AML-193 (cell line): Measurements from ENCODE around the gene TMEM243.

Experiments
- DNase-seq, 2 experiments: peaks; one replicate each; lab custom pipeline; 2025; lab: John Stamatoyannopoulos, UW

The TMEM243 gene

DNA sequence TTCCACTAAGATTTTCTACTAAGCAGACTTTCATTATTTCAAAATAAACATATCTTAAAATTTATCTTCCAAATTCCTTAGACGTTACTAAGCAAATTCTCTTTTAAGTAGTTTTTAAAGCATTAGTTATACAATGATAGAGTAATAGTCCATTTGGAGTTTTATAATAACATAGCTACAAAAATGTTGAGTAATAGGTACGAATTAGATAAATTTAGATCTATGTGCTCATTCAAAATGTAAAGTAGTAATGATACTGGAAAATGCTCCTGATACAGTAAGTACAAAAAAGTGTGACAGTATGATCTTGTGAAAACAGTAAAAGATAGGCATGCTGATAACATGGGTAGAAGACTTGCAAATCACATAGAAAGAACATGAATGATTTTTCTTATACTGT is 62.8 kb downstream of the TMEM243 start:
- DNase-seq = no peak

DNA sequence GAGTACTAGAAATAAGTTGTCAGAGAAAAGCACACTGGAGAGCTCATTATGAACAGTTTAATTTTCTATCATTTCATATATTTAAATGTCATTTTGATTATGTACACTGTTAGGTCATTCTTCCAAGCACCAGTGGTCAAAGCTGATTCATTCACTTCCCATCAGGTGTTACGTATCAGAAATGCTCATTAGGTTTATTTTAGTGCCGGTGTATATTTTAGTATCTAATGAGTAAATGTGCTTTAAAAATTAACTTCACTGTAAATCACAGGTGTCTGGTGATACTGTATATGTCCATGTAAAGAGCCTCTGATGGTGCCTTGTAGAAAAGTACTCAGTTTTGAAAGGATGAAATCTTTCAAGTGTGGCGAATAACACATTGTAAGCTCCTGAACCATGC is 63.7 kb downstream of the TMEM243 start:
- DNase-seq = no peak

DNA sequence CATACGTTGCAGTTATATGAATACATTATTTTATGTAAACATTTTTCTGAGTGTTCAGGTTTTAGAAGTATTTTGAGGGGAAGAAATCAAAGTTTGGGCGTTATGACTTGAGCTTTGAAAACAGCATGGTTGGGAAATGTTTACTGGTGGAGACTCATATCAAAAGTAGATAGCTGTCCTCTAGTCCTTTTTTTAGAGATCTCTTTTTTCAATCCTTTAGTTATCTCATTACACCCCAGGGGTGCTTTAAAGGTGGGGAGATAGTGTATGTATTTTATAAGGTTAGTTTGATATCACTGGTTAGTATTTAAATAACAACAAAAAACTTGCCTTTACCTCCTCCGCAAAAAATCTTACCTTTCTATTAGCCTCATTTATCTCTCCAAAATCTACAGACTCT is 65.0 kb downstream of the TMEM243 start:
- no peak for DNase-seq

DNA sequence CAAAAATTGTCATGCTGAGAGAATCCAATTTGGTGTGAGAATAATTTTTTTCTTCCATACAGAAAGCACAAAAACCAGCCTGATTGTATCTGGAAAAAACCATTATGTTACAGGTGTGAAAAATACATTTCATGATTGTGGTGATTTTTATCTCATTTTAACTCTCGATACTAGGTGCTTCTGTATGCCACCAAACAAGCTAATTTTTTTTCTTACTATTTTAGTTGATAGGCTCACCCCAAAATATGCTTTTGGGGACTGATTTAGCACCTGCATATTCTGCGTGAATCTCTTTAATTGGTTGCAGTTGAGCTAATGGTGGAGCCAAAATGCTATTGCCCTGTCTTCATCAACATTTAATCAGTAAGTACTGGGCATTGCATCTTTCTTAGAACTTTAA is 65.4 kb downstream of the TMEM243 start:
- no peak for DNase-seq

DNA sequence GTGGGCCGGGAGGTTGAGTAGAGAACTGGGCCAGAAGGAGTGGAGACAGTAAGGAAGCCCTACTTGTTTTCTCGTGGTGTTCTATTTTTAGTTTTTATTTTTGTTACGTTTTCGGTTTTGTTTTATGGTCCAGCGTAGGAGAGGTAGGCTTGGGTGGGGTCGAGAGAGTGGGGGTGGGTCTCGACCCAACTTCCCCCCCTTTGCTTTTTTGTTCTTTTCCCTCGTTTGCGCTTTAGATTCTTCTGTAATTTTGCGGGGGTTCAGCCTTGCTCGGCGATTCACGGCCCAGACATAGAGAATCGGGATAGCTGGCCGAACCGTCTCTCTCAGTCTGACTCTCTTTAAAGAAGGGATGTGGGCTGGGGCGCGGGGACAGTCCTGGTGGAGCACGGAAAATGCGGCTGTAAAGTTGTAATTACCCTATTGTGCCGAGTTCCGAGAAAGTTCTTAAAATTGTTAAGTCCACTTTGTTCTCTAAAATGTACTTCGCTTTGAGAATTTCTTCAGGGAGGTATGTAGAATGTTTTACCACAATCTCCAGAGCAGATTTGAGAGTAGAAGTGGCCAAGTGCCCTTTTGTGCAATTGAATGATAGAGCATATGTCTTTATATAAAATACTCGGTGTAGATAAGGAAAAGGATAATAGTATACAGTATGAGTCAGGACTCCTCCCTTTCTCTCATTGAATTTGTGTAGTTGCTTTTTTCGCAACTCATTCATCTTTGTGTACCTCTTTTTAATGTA is 66.5 kb downstream of the TMEM243 start:
- no peak for DNase-seq

DNA sequence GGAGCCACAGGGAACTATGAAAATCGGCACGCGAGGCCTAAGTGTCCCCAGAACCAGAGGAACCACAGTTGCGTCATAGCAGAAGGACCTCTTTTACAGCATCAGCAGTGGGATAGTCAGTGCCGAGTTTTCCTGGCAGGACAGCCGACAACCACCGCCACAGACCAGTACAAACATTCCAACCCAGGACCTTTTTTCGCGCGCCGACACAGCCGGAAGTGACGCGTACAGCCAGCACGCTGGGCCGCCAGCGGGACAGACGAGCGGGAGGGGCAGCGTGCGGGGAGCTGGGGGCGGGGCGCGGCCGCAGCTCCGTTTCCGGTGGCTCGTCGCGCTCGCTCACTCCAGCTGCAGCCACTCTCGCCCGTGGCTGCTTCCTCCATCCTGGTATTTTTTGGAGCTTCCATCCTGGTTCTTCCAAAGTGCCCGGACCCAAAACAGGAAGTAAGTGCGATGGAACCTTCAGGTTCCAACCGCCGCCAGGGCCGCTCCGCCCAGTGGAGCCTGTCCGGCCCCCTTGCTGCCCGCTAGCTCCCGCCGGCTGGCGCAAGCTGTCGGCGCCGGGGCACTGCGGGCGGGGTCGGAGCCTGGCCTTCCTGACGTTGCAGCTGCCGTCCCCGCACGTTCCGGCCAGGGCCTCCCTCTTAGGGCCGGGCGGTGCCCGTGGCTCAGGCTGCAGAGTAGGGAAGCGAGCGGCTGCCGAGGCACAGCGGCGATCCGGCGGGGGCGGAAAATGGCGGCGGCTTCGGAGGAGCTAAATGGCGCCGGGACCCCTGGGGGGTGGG is 67.2 kb downstream of the TMEM243 start, which contains the start of gene DMTF1:
TSS of gene DMTF1 (plus strand) at position 342 of the 785 bp plus-strand sequence. CDS start 12,489 bp downstream, outside the sequence.
- peak; percentile 78 to 89 for DNase-seq

DNA sequence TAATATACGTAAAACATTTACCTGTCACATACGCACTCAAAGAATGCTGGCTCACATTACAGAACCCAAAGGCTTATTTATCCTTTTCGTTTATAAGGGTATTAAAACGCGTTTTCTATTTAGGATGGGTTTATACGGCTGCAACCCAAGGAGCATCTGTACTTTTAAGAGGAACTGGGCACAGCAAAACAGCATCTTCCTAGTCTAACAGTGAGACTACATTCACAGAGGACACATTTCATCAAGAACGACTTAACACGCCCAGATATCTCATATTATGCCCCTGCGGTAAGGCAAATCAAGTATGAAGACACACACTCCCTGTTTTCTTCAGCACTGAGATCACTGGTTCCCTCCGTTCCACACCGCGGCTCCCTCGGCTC is 67.8 kb downstream of the TMEM243 start:
- DNase-seq = peak in 1 of 2 experiments; percentile 67

DNA sequence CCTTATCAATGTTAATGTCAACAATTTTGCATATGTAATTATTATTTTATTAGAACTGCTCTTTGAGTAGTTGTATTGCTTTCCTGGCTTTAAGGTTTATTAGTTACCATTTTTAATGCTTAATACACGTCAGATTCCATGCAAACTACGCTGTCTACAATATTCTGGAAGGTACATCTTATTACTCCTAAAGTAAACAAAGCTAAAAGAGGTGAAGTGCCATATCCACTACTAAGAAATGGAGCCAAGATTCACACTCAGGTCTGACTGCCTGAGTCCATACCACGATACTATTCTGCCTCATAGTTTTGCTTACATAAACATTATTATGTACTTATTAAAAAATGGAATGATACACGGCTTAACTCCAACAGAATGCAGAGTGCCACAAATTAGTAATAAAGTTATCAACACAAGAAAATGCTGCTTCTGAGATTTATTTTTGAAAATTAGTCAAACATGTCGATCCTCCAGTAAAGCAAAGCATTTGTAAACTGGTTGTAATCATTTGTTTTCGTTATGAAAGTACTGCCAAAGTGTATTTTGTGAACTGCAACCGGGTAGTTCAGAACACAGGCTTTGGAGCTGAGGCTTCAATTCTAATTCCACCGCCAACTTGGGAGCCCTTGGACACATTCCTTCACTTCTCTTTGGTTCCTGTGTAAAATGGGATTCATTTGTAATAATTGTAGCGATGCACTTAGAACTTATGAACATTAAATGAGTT is 68.4 kb downstream of the TMEM243 start:
- no peak for DNase-seq

DNA sequence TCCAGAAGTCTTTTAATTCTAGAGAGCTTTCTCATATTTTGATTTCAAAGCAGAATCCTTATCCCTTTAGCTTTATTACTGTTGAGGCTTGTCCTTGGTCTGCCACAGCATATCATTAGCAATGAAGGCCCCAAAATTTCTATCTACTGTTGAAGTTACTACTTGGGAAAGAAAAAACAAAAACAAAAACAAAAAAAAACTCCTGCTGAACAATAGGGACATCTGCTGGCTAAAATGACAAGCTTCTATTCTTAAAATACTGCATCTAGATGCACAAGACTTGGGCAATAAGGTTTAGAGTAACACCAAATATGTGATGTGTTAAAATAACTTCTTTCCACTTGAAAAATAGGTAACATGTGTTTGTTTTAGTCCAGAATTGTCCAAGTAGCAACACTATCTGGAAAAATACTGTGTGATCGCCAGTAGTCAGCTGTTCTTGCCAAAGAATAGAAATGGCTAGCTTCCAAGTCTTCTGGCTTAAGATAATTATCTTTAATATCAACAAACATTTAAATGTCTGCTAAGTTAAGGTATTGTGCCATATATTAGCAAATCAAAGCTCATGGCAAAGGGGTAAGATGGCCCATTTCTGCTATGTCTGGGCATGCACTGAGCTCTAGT is 71.1 kb downstream of the TMEM243 start:
- peak in 1 of 2 experiments; percentile 16 for DNase-seq

DNA sequence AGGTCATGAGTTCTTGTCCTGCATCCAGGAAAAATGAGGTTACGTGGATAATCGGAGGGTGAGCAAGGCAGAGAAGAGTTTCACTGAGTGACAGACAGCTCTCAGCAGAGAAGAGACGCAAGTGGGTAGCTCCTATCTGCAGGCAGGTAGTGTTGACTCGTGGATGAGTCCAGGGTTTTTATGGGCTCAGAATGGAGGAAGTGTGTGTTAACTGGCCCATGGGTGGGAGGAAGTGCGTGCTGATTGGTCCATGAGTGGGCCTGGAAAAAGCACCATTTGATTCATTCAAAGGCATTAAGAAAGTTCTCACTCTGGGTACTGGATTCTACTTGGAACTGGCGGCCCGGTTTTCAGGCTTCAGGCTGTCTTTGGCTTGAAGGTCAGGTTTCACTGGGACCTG is 72.0 kb downstream of the TMEM243 start:
- no peak for DNase-seq

DNA sequence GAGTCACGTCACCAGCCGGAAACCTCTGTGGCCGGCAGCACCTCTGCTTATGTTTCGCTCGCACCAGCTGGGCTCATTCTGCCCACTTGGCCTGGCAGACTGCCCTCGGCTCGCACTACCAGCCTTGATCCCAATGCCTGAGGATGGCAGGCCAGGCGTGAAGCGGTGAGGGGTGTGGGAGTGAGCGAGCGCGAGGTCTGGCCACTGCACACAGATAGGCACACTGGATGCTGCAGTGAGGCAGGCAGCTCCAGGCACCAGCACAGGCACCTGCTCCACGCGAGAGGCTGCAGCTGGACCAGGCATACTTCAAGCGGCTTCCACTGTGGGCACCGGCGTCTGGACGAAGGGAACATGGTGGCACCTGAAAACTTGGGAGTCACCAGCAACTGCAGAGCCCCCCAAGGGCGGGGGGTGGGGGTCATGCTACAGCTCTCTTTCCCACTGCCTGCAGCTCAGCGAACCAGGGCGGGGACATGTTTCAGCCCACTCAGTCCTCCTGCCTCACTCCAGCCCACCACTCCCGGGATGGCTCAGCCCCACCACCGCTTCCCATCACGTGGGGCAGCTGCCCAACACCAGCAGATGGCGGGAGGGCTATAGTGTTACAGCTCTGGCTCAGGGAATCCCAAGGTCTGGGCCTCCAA is 72.7 kb downstream of the TMEM243 start:
- no peak for DNase-seq
